Activated CD4-positive, alpha-beta T cell treated with anti-CD3 and anti-CD28 coated beads for 48 hours (primary cell): ENCODE results near the gene MOV10.

ENCODE experiments used
- DNase-seq: peaks from one replicate; pipeline ENCODE4 v3.0.0-alpha.2; 2020

The MOV10 gene

GRCh38 chr1:112743174-112744008 is 68.9 kb downstream of the MOV10 start:
- no peak for DNase-seq

DNA sequence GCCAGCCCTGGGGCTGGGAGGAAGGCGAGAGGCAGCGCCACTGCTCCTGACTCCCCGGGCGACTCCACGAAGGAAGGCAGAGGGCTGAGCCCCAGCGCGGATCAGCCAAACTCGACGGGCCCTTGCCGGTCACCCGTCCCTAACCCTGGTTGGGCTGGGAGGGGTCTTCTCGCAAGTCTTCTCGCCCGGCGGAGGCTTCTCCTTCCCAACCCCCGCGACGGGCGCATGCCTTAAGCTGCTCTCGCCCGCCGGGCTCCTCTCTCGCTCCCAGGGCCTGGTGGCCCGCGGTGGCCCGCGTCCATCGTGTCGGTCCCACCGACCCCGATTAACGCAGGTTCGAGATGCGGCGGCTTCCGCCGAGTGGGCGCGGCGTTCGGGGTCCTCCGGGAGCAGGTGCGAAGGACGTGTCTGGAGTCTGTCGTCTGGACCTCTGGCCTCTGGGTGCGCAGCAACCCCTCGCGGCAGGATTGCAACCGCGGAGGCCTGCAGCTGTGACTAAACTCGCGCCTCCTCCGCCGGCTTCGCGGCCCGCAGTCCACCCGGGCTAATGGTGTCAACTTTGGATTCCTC is 69.6 kb downstream of the MOV10 start:
- no peak for DNase-seq

GRCh38 chr1:112748396-112748795 is 73.9 kb downstream of the MOV10 start:
- no peak for DNase-seq
